GM12892 (cell line): Measurements from ENCODE around the gene LRATD1.

ENCODE experiments used
- DNase-seq: peaks from one replicate; pipeline ENCODE4 v3.0.0; 2011; ENCODE audit not compliant: insufficient read length
- FAIRE-seq: peaks from 2 replicates; lab custom pipeline; 2011; peaks lifted over from hg19 to GRCh38; lab: Jason Lieb, UNC
- POLR2A ChIP-seq: IDR thresholded peaks from 2 replicates; pipeline ENCODE4 v1.6.1; 2011; ENCODE audit warnings: low read depth, low read length, control low read depth
- POLR2AphosphoS5 ChIP-seq: IDR thresholded peaks from 2 replicates; pipeline ENCODE4 v1.6.1; 2011; ENCODE audit warnings: low read depth, low read length, control low read depth
- TAF1 ChIP-seq: IDR thresholded peaks from 2 replicates; pipeline ENCODE4 v1.6.1; 2011; ENCODE audit warnings: low read depth, mild to moderate bottlenecking, control low read depth, low read length, borderline replicate concordance

LRATD1 gene

GRCh38 chr2:14634489-14635390, 2.2 kb downstream of the LRATD1 start:
- FAIRE-seq, result no peak
- DNase-seq, result peak; percentile 21
- TF ChIP-seq POLR2AphosphoS5 (no peak), POLR2A (no peak), TAF1 (no peak)

- no peak for DNase-seq
These were observed 2.9 kb downstream of the LRATD1 start for GRCh38 chr2:14635391-14635871.

GRCh38 chr2:14638488-14638887, 6.0 kb downstream of the LRATD1 start:
- TF ChIP-seq POLR2AphosphoS5 (no peak), TAF1 (no peak), POLR2A (no peak)
- FAIRE-seq (no peak), DNase-seq (no peak)

More at GRCh38 chr2:14635391-14635871, 2.9 kb downstream of the LRATD1 start:
- TF ChIP-seq TAF1, result no peak
- no peak for TF ChIP-seq POLR2A
- no peak for TF ChIP-seq POLR2AphosphoS5
- no peak for FAIRE-seq

- FAIRE-seq, result no peak
- no peak for TF ChIP-seq POLR2A
- TF ChIP-seq POLR2AphosphoS5, result no peak
- no peak for TF ChIP-seq TAF1
- no peak for DNase-seq
These were observed 8.6 kb downstream of the LRATD1 start for GRCh38 chr2:14641116-14641515.

- TF ChIP-seq POLR2A (no peak), TAF1 (no peak), POLR2AphosphoS5 (no peak)
- DNase-seq (no peak), FAIRE-seq (no peak)
These were observed 10.0 kb downstream of the LRATD1 start for GRCh38 chr2:14642499-14642898.

- TF ChIP-seq TAF1, result no peak
- no peak for TF ChIP-seq POLR2A
- no peak for TF ChIP-seq POLR2AphosphoS5
- FAIRE-seq, result no peak
- DNase-seq, result no peak
These were observed 15.2 kb downstream of the LRATD1 start for GRCh38 chr2:14647714-14648113.

GRCh38 chr2:14650066-14650465, 17.5 kb downstream of the LRATD1 start:
- FAIRE-seq, result no peak
- no peak for TF ChIP-seq TAF1
- no peak for TF ChIP-seq POLR2AphosphoS5
- no peak for TF ChIP-seq POLR2A

GRCh38 chr2:14654835-14655282, 22.3 kb downstream of the LRATD1 start:
- DNase-seq, result no peak
- TF ChIP-seq TAF1 (no peak), POLR2AphosphoS5 (no peak), POLR2A (no peak)
- no peak for FAIRE-seq

More at GRCh38 chr2:14650066-14650465, 17.5 kb downstream of the LRATD1 start:
- no peak for DNase-seq

GRCh38 chr2:14656146-14656545, 23.6 kb downstream of the LRATD1 start:
- no peak for FAIRE-seq
- DNase-seq, result no peak
- TF ChIP-seq POLR2A (no peak), TAF1 (no peak), POLR2AphosphoS5 (no peak)

GRCh38 chr2:14661163-14661562, 28.6 kb downstream of the LRATD1 start:
- no peak for FAIRE-seq

GRCh38 chr2:14673351-14673875, 40.9 kb downstream of the LRATD1 start:
- DNase-seq, result no peak
- FAIRE-seq, result no peak
- no peak for TF ChIP-seq POLR2AphosphoS5
- no peak for TF ChIP-seq POLR2A
- no peak for TF ChIP-seq TAF1

More at GRCh38 chr2:14661163-14661562, 28.6 kb downstream of the LRATD1 start:
- DNase-seq, result no peak
- TF ChIP-seq TAF1 (no peak), POLR2A (no peak), POLR2AphosphoS5 (no peak)

- no peak for FAIRE-seq
- no peak for TF ChIP-seq POLR2A
- TF ChIP-seq TAF1, result no peak
- TF ChIP-seq POLR2AphosphoS5, result no peak
- DNase-seq, result no peak
These were observed 43.0 kb downstream of the LRATD1 start for GRCh38 chr2:14675489-14675888.
